Measurements from ENCODE around the gene HNRNPM.

- TF ChIP-seq POLR2AphosphoS5 (IDR thresholded peaks at IDR 0.05), result no peak
- no peak for TF ChIP-seq POLR2A (IDR thresholded peaks at IDR 0.05; ENCODE audit: low read depth)
- no peak for TF ChIP-seq CTCF (IDR thresholded peaks at IDR 0.05)
Observed at GRCh38 chr19:8454218-8454617, 9.4 kb downstream of the HNRNPM start.

Data from esophagus muscularis mucosa (tissue), 3 donors.